SK-N-SH treated with all-trans-retinoic acid at 6 μM for 48 hours (cell line): ENCODE data around the gene CLCN6.

Experiments used
- ARNTL ChIP-seq: fragments of 450-650 bp; formaldehyde crosslinking; IDR thresholded peaks from 2 replicates; pipeline ENCODE4 v1.5.0; 2020; ENCODE audit warnings: low read depth, mild to moderate bottlenecking, moderate library complexity, borderline replicate concordance
- ISL1 ChIP-seq: fragments of 250-450 bp; sonication (Bioruptor Pico); IDR thresholded peaks from 2 replicates; pipeline ENCODE4 v2.1.2; 2022; ENCODE audit warnings: mild to moderate bottlenecking, moderate library complexity
- RARB ChIP-seq: fragments of 250-450 bp; sonication (Bioruptor Pico); IDR thresholded peaks from 2 replicates; pipeline ENCODE4 v1.8.0; 2021; ENCODE audit warnings: mild to moderate bottlenecking, moderate library complexity
- ZFP3 ChIP-seq: fragments of 250-450 bp; sonication (Bioruptor Pico); IDR thresholded peaks from 2 replicates; pipeline ENCODE4 v1.5.0; 2020; ENCODE audit warnings: mild to moderate bottlenecking, moderate library complexity
- TF ChIP-seq, protein P1 (sequence below): fragments of 250-450 bp; sonication (Bioruptor Pico); IDR thresholded peaks from 2 replicates; pipeline ENCODE4 v1.5.1; 2021; ENCODE audit warnings: mild to moderate bottlenecking, moderate library complexity
- TF ChIP-seq, protein P2 (sequence below): fragments of 250-450 bp; sonication (Bioruptor Pico); IDR thresholded peaks from 2 replicates; pipeline ENCODE4 v1.8.0; 2021; ENCODE audit warnings: low read depth, mild to moderate bottlenecking, moderate library complexity, borderline replicate concordance
- TF ChIP-seq, protein P3 (sequence below): fragments of 250-450 bp; sonication (Bioruptor Pico); IDR thresholded peaks from 2 replicates; pipeline ENCODE4 v1.5.0; 2020; ENCODE audit warnings: mild to moderate bottlenecking, moderate library complexity

DNA sequence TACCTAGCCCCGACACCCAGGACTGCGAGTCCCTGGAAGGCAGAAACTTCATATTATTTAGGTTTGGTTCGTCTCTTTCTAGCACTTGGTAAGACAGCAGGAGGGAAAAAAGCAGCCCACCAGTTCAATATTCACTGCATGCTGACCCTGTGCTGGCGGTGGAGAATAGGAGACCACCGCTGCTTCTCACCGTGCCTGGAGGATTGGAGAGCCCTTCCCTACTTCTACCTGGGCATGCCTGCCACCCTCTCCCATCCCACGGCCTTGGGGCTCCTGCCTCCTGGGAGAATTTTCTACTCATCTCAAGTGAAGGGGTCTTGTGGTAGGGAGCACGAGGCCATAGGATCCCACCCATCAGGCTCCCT lies 5.6 kb upstream of the CLCN6 start:
- TF ChIP-seq ISL1 (CRISPR knock-in tag) (no peak), ARNTL (CRISPR knock-in tag) (no peak), RARB (CRISPR knock-in tag) (no peak), ZFP3 (CRISPR knock-in tag) (no peak)
- TF ChIP-seq, protein P1, sequence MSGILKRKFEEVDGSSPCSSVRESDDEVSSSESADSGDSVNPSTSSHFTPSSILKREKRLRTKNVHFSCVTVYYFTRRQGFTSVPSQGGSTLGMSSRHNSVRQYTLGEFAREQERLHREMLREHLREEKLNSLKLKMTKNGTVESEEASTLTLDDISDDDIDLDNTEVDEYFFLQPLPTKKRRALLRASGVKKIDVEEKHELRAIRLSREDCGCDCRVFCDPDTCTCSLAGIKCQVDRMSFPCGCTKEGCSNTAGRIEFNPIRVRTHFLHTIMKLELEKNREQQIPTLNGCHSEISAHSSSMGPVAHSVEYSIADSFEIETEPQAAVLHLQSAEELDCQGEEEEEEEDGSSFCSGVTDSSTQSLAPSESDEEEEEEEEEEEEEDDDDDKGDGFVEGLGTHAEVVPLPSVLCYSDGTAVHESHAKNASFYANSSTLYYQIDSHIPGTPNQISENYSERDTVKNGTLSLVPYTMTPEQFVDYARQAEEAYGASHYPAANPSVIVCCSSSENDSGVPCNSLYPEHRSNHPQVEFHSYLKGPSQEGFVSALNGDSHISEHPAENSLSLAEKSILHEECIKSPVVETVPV (CRISPR knock-in tag) = no peak
- TF ChIP-seq, protein P2, sequence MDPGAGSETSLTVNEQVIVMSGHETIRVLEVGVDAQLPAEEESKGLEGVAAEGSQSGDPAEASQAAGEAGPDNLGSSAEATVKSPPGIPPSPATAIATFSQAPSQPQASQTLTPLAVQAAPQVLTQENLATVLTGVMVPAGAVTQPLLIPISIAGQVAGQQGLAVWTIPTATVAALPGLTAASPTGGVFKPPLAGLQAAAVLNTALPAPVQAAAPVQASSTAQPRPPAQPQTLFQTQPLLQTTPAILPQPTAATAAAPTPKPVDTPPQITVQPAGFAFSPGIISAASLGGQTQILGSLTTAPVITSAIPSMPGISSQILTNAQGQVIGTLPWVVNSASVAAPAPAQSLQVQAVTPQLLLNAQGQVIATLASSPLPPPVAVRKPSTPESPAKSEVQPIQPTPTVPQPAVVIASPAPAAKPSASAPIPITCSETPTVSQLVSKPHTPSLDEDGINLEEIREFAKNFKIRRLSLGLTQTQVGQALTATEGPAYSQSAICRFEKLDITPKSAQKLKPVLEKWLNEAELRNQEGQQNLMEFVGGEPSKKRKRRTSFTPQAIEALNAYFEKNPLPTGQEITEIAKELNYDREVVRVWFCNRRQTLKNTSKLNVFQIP (CRISPR knock-in tag) = no peak
- TF ChIP-seq, protein P3, sequence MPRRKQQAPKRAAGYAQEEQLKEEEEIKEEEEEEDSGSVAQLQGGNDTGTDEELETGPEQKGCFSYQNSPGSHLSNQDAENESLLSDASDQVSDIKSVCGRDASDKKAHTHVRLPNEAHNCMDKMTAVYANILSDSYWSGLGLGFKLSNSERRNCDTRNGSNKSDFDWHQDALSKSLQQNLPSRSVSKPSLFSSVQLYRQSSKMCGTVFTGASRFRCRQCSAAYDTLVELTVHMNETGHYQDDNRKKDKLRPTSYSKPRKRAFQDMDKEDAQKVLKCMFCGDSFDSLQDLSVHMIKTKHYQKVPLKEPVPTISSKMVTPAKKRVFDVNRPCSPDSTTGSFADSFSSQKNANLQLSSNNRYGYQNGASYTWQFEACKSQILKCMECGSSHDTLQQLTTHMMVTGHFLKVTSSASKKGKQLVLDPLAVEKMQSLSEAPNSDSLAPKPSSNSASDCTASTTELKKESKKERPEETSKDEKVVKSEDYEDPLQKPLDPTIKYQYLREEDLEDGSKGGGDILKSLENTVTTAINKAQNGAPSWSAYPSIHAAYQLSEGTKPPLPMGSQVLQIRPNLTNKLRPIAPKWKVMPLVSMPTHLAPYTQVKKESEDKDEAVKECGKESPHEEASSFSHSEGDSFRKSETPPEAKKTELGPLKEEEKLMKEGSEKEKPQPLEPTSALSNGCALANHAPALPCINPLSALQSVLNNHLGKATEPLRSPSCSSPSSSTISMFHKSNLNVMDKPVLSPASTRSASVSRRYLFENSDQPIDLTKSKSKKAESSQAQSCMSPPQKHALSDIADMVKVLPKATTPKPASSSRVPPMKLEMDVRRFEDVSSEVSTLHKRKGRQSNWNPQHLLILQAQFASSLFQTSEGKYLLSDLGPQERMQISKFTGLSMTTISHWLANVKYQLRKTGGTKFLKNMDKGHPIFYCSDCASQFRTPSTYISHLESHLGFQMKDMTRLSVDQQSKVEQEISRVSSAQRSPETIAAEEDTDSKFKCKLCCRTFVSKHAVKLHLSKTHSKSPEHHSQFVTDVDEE (CRISPR knock-in tag) = no peak
